ENCODE results near the gene EIPR1. TPM values are rescaled to one million over a fixed set of nuclear protein-coding genes. Genes with fewer than 3 reads are reported as not detected.

EIPR1 gene
- total and polyA plus RNA-seq, 10 of the 15 experiments (the other 5 are each of a cell fraction or from before 2014, with no cell fraction given): 23.6 to 61.2 (median 42.2) TPM

- no peak for ATAC-seq
Observed at GRCh38 chr2:3173031-3173430, 204.6 kb downstream of the EIPR1 start.

More at GRCh38 chr2:3173031-3173430, 204.6 kb downstream of the EIPR1 start:
- no peaks in the 10 kb centered on the region for H3K4me1 ChIP-seq (ENCODE audit: control insufficient read depth, insufficient read depth, low read length)
- no peaks in the 10 kb centered on the region; the same call in 2 of the 3 replicates for H3K9me3 ChIP-seq (replicated peaks; ENCODE audit: control insufficient read depth, insufficient read depth, low read length)
- POLR2A ChIA-PET: no interaction called here
- no peak overlapping the region for H3K4me3 ChIP-seq
- H3K9ac ChIP-seq (ENCODE audit: control insufficient read depth, insufficient read depth, low read length): no peak overlapping the region
- in situ Hi-C loops (cut with MboI) (no loop called here), intact Hi-C loops (cut with micrococcal nuclease; ENCODE audit: unreplicated experiment) (no loop called here)
- SMC1A ChIA-PET (ENCODE audit: uncharacterized antibody, unreplicated experiment): no interaction called here
- RAD21 ChIA-PET (ENCODE audit: unreplicated experiment): no interaction called here
- CTCF ChIA-PET: no interaction called here
- H4K20me1 ChIP-seq (ENCODE audit: control insufficient read depth, insufficient read depth): no peaks in the 10 kb centered on the region
- no peaks in the 10 kb centered on the region for H3K79me2 ChIP-seq (ENCODE audit: control insufficient read depth, insufficient read depth, low read length)
- no peak overlapping the region for H3K4me2 ChIP-seq (ENCODE audit: control insufficient read depth, insufficient read depth)
- DNase-seq (ENCODE audit: low read depth, low spot score) (no peak), FAIRE-seq (no peak)
- H3K27me3 ChIP-seq (replicated peaks in 1 of 2; ENCODE audit: control insufficient read depth in 2 of 2, insufficient read depth in 2 of 2, low read length in 1 of 2): no peaks in the 10 kb centered on the region
- no peak overlapping the region for H2AFZ ChIP-seq (ENCODE audit: control insufficient read depth, low read depth, low read length)
- WGBS (ENCODE audit: insufficient coverage, insufficient replicate concordance, low lambda C conversion rate, missing lambda C conversion rate): 88% methylated on average over 14 of the region's 14 CpGs
- H3K27ac ChIP-seq (ENCODE audit: control insufficient read depth, insufficient read depth): no peak overlapping the region
- no TSS peak for BruUV-seq (replicated peaks)
- H3K36me3 ChIP-seq (ENCODE audit: control insufficient read depth in 2 of 2, insufficient read depth in 2 of 2, low read length in 1 of 2): peaks cover 0 to 6% of the 10 kb centered on the region in 2 experiments; a peak in 2 of 4 replicates
- TF ChIP-seq ZNF687 (IDR thresholded peaks at IDR 0.05) (no peak), TARDBP (IDR thresholded peaks at IDR 0.05; ENCODE audit: borderline replicate concordance) (no peak), NR2C1 (IDR thresholded peaks at IDR 0.05) (no peak), PAX5 (IDR thresholded peaks at IDR 0.05; ENCODE audit: borderline replicate concordance, low read depth, low read length) (no peak), POLR2AphosphoS2 (IDR thresholded peaks at IDR 0.05; ENCODE audit: low read depth, low read length) (no peak)
